HepG2 (cell line): ENCODE measurements around the gene CRISPLD2. TPM values are rescaled to one million over a fixed set of nuclear protein-coding genes. Genes with fewer than 3 reads are reported as not detected.

Experiments used
- ATAC-seq: fragments of 200-7000 bp; cut with Tn5 transposase; 3 replicates; pipeline ENCODE4 v1.9.1; 2020; ENCODE audit warnings: mild to moderate bottlenecking, moderate library complexity
- BruUV-seq: library from RNA; stranded (reverse); fragments of 400-500 nt; replicated peaks from 2 replicates; lab custom pipeline; 2021; lab: Mats Ljungman, UMichigan
- CTCF ChIA-PET: fragments of 300-600 bp; formaldehyde crosslinking; extraction: SDS; loops from one replicate; lab custom pipeline; 2021; ENCODE audit warnings: low total read pairs, inconsistent platforms, low intra/inter-chr PET ratio; lab: Yijun Ruan, JAX
- POLR2A ChIA-PET: fragments of 350-600 bp; sonication (Branson Sonifier 250); formaldehyde crosslinking; loops from one replicate; lab custom pipeline; 2020; ENCODE audit warnings: antibody characterized with exemption, inconsistent platforms; lab: Yijun Ruan, JAX
- DNase-seq: peaks from one replicate; pipeline ENCODE4 v3.0.0-alpha.2; 2015; ENCODE audit warnings: low spot score
- FAIRE-seq: peaks from 3 replicates; lab custom pipeline; 2011; peaks lifted over from hg19 to GRCh38; lab: Jason Lieb, UNC
- H2AFZ ChIP-seq: one replicate; pipeline ENCODE4 v1.6.1; 2011; ENCODE audit warnings: low read length, inconsistent platforms
- H3K27ac ChIP-seq: fragments of 300-600 bp; 3 replicates; pipeline ENCODE4 v1.8.0; 2011; ENCODE audit warnings: mixed run types, mild to moderate bottlenecking, mixed read lengths, low read length, inconsistent platforms; ENCODE audit not compliant: insufficient read depth; ENCODE audit errors: extremely low read length
- H3K27me3 ChIP-seq, 2 experiments: fragments of 200-600 bp in 1 of 2; 2 replicates in 1 of 2; 3 replicates in 1 of 2; pipeline versions ENCODE4 v1.6.0 to v1.8.0; 2011; ENCODE audit warnings: low read length in 2 of 2, mild to moderate bottlenecking in 2 of 2, moderate library complexity in 2 of 2, inconsistent platforms in 1 of 2; ENCODE audit not compliant: insufficient read depth in 2 of 2, control insufficient read depth in 1 of 2
- H3K36me3 ChIP-seq, 2 experiments: fragments of 200-600 bp in 1 of 2; replicated peaks in 1 of 2; 2 replicates in 1 of 2; 3 replicates in 1 of 2; pipeline versions ENCODE4 v1.5.1 to v1.8.0; 2011; ENCODE audit warnings: low read length in 2 of 2, inconsistent platforms in 1 of 2; ENCODE audit not compliant: insufficient read depth in 2 of 2, control insufficient read depth in 1 of 2
- H3K4me1 ChIP-seq: 2 replicates; pipeline ENCODE4 v1.5.1; 2012; ENCODE audit warnings: low read length, inconsistent platforms; ENCODE audit not compliant: insufficient read depth
- H3K4me2 ChIP-seq: 2 replicates; pipeline ENCODE4 v1.6.0; 2011; ENCODE audit warnings: low read depth, low read length, inconsistent platforms
- H3K4me3 ChIP-seq, 3 experiments: fragments of 200-600 bp in 1 of 3; sonication (generic), shearing (Covaris generic) in 1 of 3; replicated peaks in 1 of 3; 2 replicates each; pipeline ENCODE4 v1.5.1; 2011 to 2016; ENCODE audit warnings: low read length in 3 of 3, inconsistent platforms in 2 of 3, low read depth in 2 of 3, mild to moderate bottlenecking in 2 of 3, control low read depth in 1 of 3, mixed read lengths in 1 of 3; ENCODE audit not compliant: insufficient read depth in 1 of 3
- H3K79me2 ChIP-seq: one replicate; pipeline ENCODE4 v1.6.1; 2011; ENCODE audit warnings: low read length, inconsistent platforms; ENCODE audit not compliant: insufficient read depth
- H3K9ac ChIP-seq: 2 replicates; pipeline ENCODE4 v1.6.0; 2011; ENCODE audit warnings: mild to moderate bottlenecking, low read depth, low read length, inconsistent platforms; ENCODE audit not compliant: insufficient read depth
- H3K9me3 ChIP-seq: 2 replicates; pipeline ENCODE4 v1.5.1; 2012; ENCODE audit warnings: mild to moderate bottlenecking, low read length
- H4K20me1 ChIP-seq: 2 replicates; pipeline ENCODE4 v1.6.0; 2011; ENCODE audit warnings: inconsistent platforms, mild to moderate bottlenecking, low read length, moderate library complexity; ENCODE audit not compliant: insufficient read depth
- AHR ChIP-seq: IDR thresholded peaks from 2 replicates; pipeline ENCODE4 v1.6.1; 2018; ENCODE audit warnings: missing genetic modification reagents, missing compliant biosample characterization
- ARNT2 ChIP-seq: sonication (generic); formaldehyde crosslinking; IDR thresholded peaks from 2 replicates; pipeline ENCODE4 v1.8.0; 2022; ENCODE audit warnings: mild to moderate bottlenecking, low read depth, missing genetic modification reagents, moderate library complexity
- EZH2 ChIP-seq: conservative IDR thresholded peaks from 2 replicates; pipeline ENCODE4 v1.6.1; 2012; ENCODE audit warnings: mild to moderate bottlenecking, low read depth, low read length, moderate library complexity
- HHEX ChIP-seq: IDR thresholded peaks from 2 replicates; pipeline ENCODE4 v1.6.1; 2016; ENCODE audit warnings: control low read depth
- HOXA3 ChIP-seq: sonication (generic); formaldehyde crosslinking; IDR thresholded peaks from 2 replicates; pipeline ENCODE4 v1.5.0; 2020; ENCODE audit warnings: missing genetic modification reagents
- MBNL3 ChIP-seq: fragments of 250-450 bp; sonication (Bioruptor Pico); conservative IDR thresholded peaks from 2 replicates; pipeline ENCODE4 v1.8.0; 2022; ENCODE audit warnings: mild to moderate bottlenecking, inconsistent platforms
- SIX4 ChIP-seq: sonication (generic); formaldehyde crosslinking; IDR thresholded peaks from 2 replicates; pipeline ENCODE4 v1.4.0; 2020; ENCODE audit warnings: missing genetic modification reagents
- ZFP36L1 ChIP-seq: sonication (generic); formaldehyde crosslinking; IDR thresholded peaks from 2 replicates; pipeline ENCODE4 v1.8.0; 2022; ENCODE audit warnings: mild to moderate bottlenecking, missing genetic modification reagents, moderate library complexity
- ZNF292 ChIP-seq: sonication (generic); formaldehyde crosslinking; IDR thresholded peaks from 2 replicates; pipeline ENCODE4 v1.8.1; 2022; ENCODE audit warnings: mild to moderate bottlenecking, low read depth, missing genetic modification reagents, borderline replicate concordance
- ZNF44 ChIP-seq: sonication (generic); formaldehyde crosslinking; IDR thresholded peaks from 2 replicates; pipeline ENCODE4 v1.5.1; 2020; ENCODE audit warnings: mild to moderate bottlenecking, missing genetic modification reagents
- ZNF616 ChIP-seq: sonication (generic); formaldehyde crosslinking; IDR thresholded peaks from 2 replicates; pipeline ENCODE4 v1.5.0; 2020; ENCODE audit warnings: low read depth, mild to moderate bottlenecking, missing genetic modification reagents
- ZNF670 ChIP-seq: sonication (generic); formaldehyde crosslinking; IDR thresholded peaks from 2 replicates; pipeline ENCODE4 v1.8.0; 2022; ENCODE audit warnings: mild to moderate bottlenecking, missing genetic modification reagents, borderline replicate concordance
- ZSCAN22 ChIP-seq: sonication (generic); formaldehyde crosslinking; IDR thresholded peaks from 2 replicates; pipeline ENCODE4 v1.4.0; 2020; ENCODE audit warnings: mild to moderate bottlenecking, missing genetic modification reagents
- WGBS: methylation state at CpG from one replicate; pipeline ENCODE4 v1.1.6; 2017; ENCODE audit warnings: low lambda C conversion rate; 5-methylcytosine and 5-hydroxymethylcytosine counted together
- in situ Hi-C: cut with HindIII; loops from 2 replicates; pipeline ENCODE4 v1.10.0; 2017; ENCODE audit warnings: low pct_unique_long_range_greater_than_20kb; ENCODE audit not compliant: extremely low pct_ligation_motif_present
- intact Hi-C: fragments of 100-400 bp; cut with micrococcal nuclease; formaldehyde crosslinking; loops from one replicate; pipeline ENCODE4 v1.10.0; 2022; ENCODE audit not compliant: unreplicated experiment
- polyA plus RNA-seq, 8 experiments: library from polyadenylated mRNA; depleted of rRNA in 3 of 8; stranded (reverse) in 7 of 8; unstranded in 1 of 8; fragments of >200 nt; fragmentation: Illumina TruSeq in 4 of 8; extraction: Trizol in 4 of 8; gene quantifications; 2 replicates each; pipeline versions ENCODE4 v1.2.1 to v1.2.3, GENCODE V29; 2011 to 2016; ENCODE audit warnings: low read depth in 4 of 8, missing spikeins in 1 of 8, mixed read lengths in 1 of 8; ENCODE audit not compliant: insufficient read depth in 1 of 8
- total RNA-seq, 5 experiments: library from RNA; depleted of rRNA; stranded (reverse); fragments of >200 nt; fragmentation: Illumina TruSeq; extraction: Trizol; gene quantifications; 2 replicates each; pipeline ENCODE4 v1.2.3, GENCODE V29; 2016; ENCODE audit warnings: low read depth in 1 of 5
- TF ChIP-seq, protein P1 (sequence below): sonication (generic); formaldehyde crosslinking; IDR thresholded peaks from 2 replicates; pipeline ENCODE4 v1.4.0; 2020; ENCODE audit warnings: low read depth, mild to moderate bottlenecking, missing genetic modification reagents
- TF ChIP-seq, protein P2 (sequence below): sonication (generic); formaldehyde crosslinking; IDR thresholded peaks from 2 replicates; pipeline ENCODE4 v1.8.1; 2023; ENCODE audit warnings: missing genetic modification reagents, mild to moderate bottlenecking, borderline replicate concordance

CRISPLD2 gene
- total and polyA plus RNA-seq, 2 of the 13 experiments (the other 11 are each of a cell fraction or from before 2014, with no cell fraction given) = 0.04 to 0.31 TPM

DNA sequence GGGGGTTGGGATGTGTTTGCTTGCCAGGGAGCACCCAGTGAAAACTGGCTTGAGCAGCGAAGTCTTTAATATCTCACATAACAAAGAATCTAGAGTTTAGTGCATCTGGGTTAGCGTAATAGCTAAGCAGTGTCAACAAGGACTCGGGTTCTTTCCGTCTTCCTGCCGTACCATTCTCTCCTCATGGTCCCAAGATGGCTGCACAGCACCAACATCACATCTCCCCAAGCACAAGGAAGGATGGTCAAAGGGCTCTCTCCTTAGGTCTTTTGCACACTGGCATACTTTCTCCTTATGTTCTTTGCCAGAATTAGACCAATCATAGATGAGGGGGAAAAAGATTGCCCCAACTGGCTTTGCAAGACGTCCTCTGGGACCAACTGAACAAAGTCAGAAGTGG, 30.9 kb downstream of the CRISPLD2 start:
- POLR2A ChIA-PET = no interaction called here
- peaks cover 0 to 72% of the 10 kb centered on the region in 2 experiments; a peak in 4 of 5 replicates for H3K27me3 ChIP-seq
- CTCF ChIA-PET = no interaction called here
- no peak for ATAC-seq
- H3K9ac ChIP-seq = no peak overlapping the region
- H3K4me1 ChIP-seq = peaks cover 24% of the 10 kb centered on the region
- H3K36me3 ChIP-seq = no peaks in the 10 kb centered on the region
- no peaks in the 10 kb centered on the region; the same call in 1 of the 2 replicates for H4K20me1 ChIP-seq
- DNase-seq = no peak
- in situ Hi-C loops (no loop called here), intact Hi-C loops (no loop called here)
- no peak for FAIRE-seq
- no peaks in the 10 kb centered on the region for H3K79me2 ChIP-seq
- peak overlapping the region; percentile 7; the same call in 1 of the 2 replicates for H3K4me2 ChIP-seq
- no peaks in the 10 kb centered on the region for H3K9me3 ChIP-seq
- BruUV-seq = no TSS peak
- no peak overlapping the region for H3K27ac ChIP-seq
- H2AFZ ChIP-seq = no peak overlapping the region
- no peak overlapping the region for H3K4me3 ChIP-seq
- TF ChIP-seq, protein P1, sequence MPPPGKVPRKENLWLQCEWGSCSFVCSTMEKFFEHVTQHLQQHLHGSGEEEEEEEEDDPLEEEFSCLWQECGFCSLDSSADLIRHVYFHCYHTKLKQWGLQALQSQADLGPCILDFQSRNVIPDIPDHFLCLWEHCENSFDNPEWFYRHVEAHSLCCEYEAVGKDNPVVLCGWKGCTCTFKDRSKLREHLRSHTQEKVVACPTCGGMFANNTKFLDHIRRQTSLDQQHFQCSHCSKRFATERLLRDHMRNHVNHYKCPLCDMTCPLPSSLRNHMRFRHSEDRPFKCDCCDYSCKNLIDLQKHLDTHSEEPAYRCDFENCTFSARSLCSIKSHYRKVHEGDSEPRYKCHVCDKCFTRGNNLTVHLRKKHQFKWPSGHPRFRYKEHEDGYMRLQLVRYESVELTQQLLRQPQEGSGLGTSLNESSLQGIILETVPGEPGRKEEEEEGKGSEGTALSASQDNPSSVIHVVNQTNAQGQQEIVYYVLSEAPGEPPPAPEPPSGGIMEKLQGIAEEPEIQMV = no peak
- 54% methylated on average over 6 of the region's 6 CpGs for whole genome bisulfite sequencing

DNA sequence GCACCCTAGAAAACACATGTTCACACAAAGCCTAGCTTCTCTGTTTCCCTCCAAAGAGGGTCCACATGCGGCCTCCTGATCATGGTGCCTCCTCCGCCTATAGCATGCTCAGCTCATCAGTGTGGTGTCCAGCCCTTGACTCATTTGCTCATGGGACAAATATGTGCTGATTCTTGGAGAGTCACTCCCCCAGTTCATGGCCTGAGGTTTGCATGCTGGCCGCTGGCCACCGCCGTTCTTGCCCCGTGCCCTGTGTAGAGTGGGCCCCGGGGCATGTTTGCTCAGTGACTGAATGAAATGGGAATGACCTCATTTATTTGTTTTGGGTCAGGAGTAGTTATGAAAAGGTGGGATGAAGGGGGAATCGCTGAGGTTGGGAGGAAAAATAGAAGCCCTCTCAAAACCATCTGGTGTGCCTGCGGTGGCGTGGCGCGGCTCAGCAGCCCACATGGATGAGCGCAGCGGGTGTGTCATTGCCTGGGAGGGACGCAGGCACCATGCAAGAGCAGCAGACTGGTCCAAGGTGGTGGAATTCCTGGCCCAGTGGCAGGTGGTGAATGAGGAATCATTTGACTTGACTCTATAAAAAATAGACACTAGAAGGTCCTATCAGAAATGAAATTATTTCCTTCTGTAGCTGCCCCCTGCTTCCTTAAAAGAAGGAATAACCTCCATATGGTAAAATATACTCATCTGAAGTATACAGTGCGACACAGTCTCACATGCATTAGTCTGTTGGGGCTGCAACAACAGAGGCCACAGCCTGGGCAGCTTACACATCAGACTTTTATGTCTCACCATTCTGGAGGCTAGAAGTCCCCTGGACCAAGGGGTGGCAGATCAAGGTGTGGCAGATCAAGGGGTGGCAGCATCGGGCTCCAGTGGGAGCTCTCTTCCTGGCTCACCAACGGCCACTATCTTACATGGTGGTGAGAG, 31.7 kb downstream of the CRISPLD2 start:
- peak overlapping the region; percentile 7; the same call in 1 of the 2 replicates for H3K4me2 ChIP-seq
- ChIA-PET CTCF (no interaction called here), POLR2A (no interaction called here)
- no peak for TF ChIP-seq ZFP36L1 (CRISPR knock-in tag)
- TF ChIP-seq HHEX (CRISPR knock-in tag) = peak; percentile 74
- no peak for TF ChIP-seq SIX4 (CRISPR knock-in tag)
- TF ChIP-seq ZNF670 (CRISPR knock-in tag) = peak; percentile 77; the same call in 1 of the 2 replicates
- no peak for TF ChIP-seq EZH2
- TF ChIP-seq ZNF616 = 0 out of 2 replicates have a peak, but pooled peaks have one; percentile 44
- TF ChIP-seq ZNF292 = peak; percentile 67; the same call in 1 of the 2 replicates
- peak; percentile 41; the same call in 1 of the 2 replicates for TF ChIP-seq ARNT2 (CRISPR knock-in tag)
- TF ChIP-seq ZSCAN22 (CRISPR knock-in tag) = no peak
- no peak for TF ChIP-seq MBNL3 (CRISPR knock-in tag)
- no peak; the same call in 1 of the 2 replicates for TF ChIP-seq AHR (CRISPR knock-in tag)
- TF ChIP-seq, protein P2, sequence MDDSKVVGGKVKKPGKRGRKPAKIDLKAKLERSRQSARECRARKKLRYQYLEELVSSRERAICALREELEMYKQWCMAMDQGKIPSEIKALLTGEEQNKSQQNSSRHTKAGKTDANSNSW = no peak
- no peak for TF ChIP-seq ZNF44 (CRISPR knock-in tag)
- TF ChIP-seq HOXA3 (CRISPR knock-in tag) = peak; percentile 71; the same call in 1 of the 2 replicates

More for the DNA sequence above, 31.7 kb downstream of the CRISPLD2 start:
- in situ Hi-C loops = no loop called here
- Histone ChIP-seq H3K9ac (no peak overlapping the region; the same call in 1 of the 2 replicates), H3K4me1 (peaks cover 24% of the 10 kb centered on the region), H3K79me2 (no peaks in the 10 kb centered on the region), H3K36me3 (no peaks in the 10 kb centered on the region), H4K20me1 (no peaks in the 10 kb centered on the region; the same call in 1 of the 2 replicates), H3K27ac (no peak overlapping the region), H3K27me3 (peaks cover 0 to 67% of the 10 kb centered on the region in 2 experiments; a peak in 4 of 5 replicates), H3K9me3 (no peaks in the 10 kb centered on the region), H2AFZ (no peak overlapping the region), H3K4me3 (no peak overlapping the region)
- FAIRE-seq (peak; percentile 74), ATAC-seq (peak; percentile 92), DNase-seq (peak; percentile 94)
- intact Hi-C loops = no loop called here
- 13% methylated on average over 18 of the region's 18 CpGs for WGBS
- BruUV-seq = TSS peak; percentile 88
